GM21528 (cell line): Measurements from ENCODE around the gene MATN1.

Experiments used
- ATAC-seq: cut with Tn5 transposase; IDR thresholded peaks from one replicate; pipeline ENCODE4 v1.9.1; 2021; ENCODE audit warnings: mild to moderate bottlenecking, moderate library complexity; ENCODE audit not compliant: unreplicated experiment, low FRiP score

Gene MATN1

GRCh38 chr1:30734106-30734505 lies 10.7 kb upstream of the MATN1 start:
- no peak for ATAC-seq

GRCh38 chr1:30733493-30733892 lies 10.1 kb upstream of the MATN1 start:
- no peak for ATAC-seq

GRCh38 chr1:30732277-30732996 lies 9.1 kb upstream of the MATN1 start:
- no peak for ATAC-seq

GRCh38 chr1:30731806-30732276 lies 8.5 kb upstream of the MATN1 start:
- ATAC-seq = no peak

GRCh38 chr1:30731109-30731805 lies 7.9 kb upstream of the MATN1 start:
- no peak for ATAC-seq

- ATAC-seq = no peak
These were observed 7.1 kb upstream of the MATN1 start for GRCh38 chr1:30730346-30731108.

- ATAC-seq = no peak
These were observed 6.5 kb upstream of the MATN1 start for GRCh38 chr1:30729901-30730300.

- ATAC-seq = no peak
These were observed 5.7 kb upstream of the MATN1 start for GRCh38 chr1:30728832-30729638.

GRCh38 chr1:30728340-30728739 lies 5.0 kb upstream of the MATN1 start:
- ATAC-seq = no peak

GRCh38 chr1:30727824-30728223 lies 4.4 kb upstream of the MATN1 start:
- ATAC-seq = no peak

GRCh38 chr1:30726773-30727684 lies 3.6 kb upstream of the MATN1 start:
- no peak for ATAC-seq

GRCh38 chr1:30726236-30726635 lies 2.9 kb upstream of the MATN1 start:
- no peak for ATAC-seq

GRCh38 chr1:30725450-30726095 lies 2.2 kb upstream of the MATN1 start:
- no peak for ATAC-seq

GRCh38 chr1:30724655-30725421 lies 1.5 kb upstream of the MATN1 start:
- ATAC-seq = no peak

- no peak for ATAC-seq
These were observed 790 bp upstream of the MATN1 start for GRCh38 chr1:30724175-30724574.

- no peak for ATAC-seq
These were observed 1.4 kb downstream of the MATN1 start for GRCh38 chr1:30721812-30722537.

- no peak for ATAC-seq
These were observed 2.0 kb downstream of the MATN1 start for GRCh38 chr1:30721341-30721793.
